OCI-M1 (cell line): Measurements from ENCODE around the gene OR2C1.

Experiments
- DNase-seq: peaks from one replicate; lab custom pipeline; 2025; lab: John Stamatoyannopoulos, UW

The OR2C1 gene

DNA sequence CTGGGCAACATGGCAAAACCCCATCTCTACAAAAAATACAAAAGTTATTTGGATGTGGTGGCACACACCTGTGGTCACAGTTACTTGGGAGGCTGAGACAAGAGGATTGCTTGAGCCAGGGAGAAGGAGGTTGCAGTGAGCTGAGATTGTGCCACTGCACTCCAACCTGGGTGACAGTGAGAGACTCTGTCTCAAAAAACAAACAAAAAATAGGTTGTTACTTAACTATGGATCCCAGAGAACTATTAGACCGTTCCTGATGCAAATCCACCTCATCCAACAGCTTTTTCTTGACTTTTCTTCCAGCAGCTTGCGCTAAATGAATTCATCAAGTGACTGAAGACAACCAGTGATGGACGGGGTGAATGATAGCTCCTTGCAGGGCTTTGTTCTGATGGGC lies at the start of gene OR2C1:
Gene OR2C1, plus strand, starts transcription at position 301 of the 400 bp plus-strand sequence. Its CDS starts 52 bp downstream, at position 353.
- DNase-seq, result no peak

DNA sequence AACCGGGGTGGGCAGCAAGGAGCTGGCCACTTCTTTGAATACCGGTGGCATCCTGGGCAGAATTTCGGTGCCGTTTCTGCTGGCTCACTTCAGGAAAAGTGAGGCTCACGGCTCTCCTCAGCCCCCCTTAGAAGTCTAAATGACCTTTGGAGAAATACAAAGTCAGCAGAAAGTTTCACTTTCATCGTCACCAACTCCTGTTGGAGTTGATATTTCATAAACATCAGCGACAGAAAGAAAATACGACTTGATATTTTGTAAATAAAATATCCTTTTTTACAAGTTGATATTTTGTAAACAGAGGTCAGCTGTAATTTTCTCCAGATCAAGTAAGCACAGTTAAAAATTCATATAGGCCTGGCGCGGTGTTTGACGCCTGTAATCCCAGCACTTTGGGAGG lies 49.6 kb upstream of the OR2C1 start:
- DNase-seq, result no peak

DNA sequence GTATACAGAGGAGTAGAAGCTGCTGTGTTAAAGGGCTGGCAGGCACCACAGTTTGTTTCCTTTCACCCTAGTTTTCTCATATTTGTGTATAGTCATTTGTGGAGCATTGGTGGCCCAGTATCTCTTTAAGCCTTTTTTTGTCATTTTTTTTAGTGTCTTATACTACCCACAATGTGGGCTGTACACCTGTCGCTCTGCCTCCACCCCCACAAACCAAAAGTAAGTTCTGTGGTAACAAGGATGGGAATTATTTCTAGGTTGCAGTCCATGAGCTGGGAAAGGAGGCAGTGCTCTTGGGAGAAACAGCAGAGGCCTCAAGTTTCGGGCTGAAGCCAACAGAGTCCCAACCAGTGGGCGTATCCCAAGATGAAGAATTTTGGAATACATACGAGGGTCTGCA lies 44.2 kb upstream of the OR2C1 start:
- DNase-seq, result no peak

DNA sequence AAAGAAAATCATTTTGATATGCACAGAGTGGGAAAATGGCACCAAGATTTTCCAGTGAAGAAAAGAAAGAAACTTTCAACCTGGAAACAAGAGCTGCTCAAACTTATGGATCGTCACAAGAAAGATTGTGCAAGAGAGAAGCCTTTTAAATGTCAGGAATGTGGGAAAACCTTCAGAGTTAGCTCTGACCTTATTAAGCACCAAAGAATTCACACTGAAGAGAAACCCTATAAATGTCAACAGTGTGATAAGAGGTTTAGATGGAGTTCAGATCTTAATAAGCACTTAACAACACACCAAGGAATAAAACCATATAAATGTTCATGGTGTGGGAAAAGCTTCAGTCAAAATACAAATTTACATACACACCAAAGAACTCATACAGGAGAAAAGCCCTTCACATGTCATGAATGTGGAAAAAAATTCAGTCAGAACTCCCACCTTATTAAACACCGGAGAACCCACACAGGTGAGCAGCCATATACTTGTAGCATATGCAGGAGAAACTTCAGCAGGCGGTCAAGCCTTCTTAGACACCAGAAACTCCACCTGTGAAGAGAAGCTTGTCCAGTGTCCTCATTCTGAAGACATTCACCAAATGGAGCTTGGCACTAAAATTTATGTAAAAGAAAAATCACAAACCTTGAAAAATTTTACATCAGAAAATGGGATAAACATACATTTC lies 38.2 kb upstream of the OR2C1 start:
- DNase-seq, result peak; percentile 41

DNA sequence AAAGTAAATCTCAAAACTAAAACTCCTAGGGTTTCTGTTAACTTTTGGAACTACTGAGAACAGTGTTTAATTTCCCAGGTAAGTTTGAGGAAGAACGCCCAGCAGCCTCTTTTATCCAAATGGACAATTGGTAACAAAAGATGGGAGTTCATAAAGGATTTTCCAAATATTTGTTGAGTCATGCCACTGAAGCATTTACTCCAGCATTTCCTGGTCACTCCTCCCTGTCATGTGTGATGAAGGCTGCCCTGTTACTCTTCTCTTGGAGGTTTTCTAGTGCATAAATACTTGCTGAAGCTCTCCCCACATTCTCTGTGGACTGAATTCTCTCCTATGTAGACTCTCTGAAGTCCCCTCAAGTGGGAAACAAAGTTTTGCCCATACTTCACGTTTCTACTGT lies 33.9 kb upstream of the OR2C1 start:
- no peak for DNase-seq

DNA sequence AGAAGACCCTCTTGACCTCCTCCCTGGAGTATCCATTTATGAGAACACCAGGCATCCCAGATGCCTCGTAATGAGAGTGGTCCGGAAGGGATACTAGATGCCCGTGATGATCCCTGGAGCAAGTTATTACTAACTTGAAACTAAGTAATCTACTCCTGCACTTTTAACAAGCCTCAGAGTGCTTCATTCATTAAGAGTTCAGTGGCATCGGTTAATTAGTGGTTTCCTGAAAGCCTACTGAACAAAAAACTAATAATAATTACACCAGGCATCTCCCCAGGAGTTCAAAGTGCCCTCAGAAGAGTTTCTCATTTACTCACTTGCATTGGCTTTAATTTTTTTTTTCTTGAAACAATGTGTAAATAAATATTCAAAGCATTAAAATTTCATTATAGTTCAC lies 28.2 kb upstream of the OR2C1 start:
- DNase-seq, result no peak

DNA sequence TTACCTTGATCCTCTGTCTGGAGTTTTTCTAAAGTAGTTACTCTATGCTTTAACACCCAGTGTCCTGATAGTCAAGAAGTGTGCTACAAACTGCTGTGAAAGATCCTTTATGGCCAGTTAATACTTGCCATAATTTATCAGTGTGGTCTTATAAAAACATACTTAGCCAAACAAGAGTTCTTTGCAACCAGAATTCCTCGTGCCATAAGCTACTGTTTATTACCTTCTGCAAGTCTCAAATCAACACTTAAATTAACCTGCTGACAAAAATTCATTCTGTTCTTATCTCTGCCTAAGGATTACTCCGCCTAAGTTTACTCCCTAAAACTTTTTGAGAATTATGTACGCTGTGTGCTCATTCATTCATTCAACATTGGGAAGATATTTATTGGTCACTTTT lies 27.6 kb upstream of the OR2C1 start:
- DNase-seq, result no peak

DNA sequence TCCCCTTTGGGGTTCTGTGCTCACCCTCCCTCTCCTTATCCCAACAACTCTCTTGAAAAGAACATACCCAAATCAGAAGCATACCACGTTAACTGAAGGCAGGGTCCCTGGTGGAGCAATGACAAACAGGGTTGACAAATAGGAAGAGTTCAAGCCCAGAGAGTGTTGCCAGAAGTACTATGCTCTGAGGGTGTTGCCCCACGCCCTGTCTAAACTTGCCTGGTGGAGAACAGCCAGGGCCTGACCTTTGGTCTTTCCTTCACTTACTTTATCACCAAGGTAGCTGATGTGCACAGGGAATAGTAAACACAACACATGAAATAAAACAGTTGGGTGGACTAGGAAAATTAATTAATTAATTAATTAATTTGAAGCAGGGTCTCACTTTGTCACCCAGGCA lies 27.0 kb upstream of the OR2C1 start:
- DNase-seq, result no peak

DNA sequence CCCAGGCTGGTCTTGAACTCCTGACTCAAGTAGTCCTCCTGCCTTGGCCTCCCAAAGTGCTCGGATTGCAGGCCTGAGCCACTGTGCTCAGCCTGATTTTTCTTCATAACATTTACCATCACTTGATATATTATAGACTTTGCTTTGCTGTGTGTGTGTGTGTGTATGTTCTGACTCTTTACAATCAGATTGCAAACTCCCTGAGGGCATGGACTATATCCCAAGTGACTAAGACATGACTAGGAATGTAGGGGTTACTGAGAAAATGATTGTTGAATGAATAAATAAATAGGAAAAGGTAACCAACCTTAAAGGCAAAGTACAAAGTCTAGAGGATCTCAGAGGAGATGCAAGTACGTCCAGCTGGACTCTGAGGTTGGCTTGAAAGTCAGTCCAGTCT lies 9.6 kb upstream of the OR2C1 start:
- no peak for DNase-seq

DNA sequence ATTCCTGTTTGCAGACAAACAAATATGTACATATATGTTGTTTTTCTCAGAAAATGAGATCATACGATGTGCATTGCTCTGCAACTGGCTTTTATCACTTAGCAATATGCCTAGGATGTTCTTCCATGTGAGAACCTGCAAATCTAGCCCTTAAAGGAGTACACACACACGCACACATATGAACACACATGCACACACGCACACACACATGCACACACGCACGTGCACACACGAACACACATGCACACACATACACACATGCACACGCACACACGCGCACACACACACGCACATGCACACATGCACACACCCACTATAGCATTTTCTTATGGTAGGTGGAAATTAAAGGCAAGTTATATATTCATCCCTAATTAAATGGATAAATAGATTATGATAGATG lies 8.1 kb upstream of the OR2C1 start:
- no peak for DNase-seq

DNA sequence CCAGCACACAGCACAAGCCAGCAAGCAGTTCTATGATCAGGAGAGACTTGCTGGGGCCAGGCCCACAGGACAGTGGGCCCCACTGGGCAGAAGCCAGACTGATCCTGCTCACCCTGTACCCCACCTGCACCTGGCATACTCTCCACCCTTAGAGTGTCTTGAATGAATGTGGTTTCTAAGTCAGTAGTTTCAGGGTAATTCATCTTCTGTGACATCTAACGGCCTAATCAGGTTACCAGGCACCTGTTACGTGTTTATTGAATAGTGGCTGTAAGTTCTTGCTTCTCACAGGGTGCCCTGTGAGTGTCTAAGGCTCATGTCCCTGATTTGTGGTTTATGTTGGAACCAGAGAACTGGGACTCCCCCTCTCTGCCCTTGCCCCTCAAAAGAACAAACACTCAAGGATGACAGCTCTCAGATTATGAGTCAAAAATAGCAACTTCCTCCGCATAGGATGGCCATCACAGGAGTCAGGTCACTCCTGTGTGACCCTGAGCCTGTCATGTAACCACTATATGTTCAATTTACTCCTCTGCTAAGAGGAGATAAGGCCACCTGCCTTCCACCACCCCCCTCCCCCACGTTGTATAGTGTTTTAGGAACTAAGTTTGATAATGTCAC lies 7.0 kb upstream of the OR2C1 start:
- peak; percentile 83 for DNase-seq

DNA sequence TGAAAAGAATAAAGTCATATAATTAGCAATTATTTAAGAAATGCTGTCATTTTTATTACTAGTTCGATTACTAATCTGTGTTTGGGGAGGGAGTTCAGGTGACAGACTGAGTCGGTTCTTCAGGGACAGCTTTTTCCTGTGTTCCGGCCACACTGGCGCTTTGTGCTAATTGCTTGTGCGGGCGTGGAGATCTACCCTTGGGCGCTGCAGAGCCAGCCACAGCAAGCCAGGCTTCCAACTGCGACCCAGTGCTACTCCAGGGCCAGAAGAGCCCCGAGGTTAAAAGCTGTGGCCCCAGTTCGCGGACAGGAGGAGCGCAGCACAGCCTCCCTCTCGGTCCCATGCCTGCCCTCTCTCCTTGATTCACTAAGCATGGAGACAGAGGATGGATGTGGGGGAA lies 6.5 kb upstream of the OR2C1 start:
- no peak for DNase-seq

DNA sequence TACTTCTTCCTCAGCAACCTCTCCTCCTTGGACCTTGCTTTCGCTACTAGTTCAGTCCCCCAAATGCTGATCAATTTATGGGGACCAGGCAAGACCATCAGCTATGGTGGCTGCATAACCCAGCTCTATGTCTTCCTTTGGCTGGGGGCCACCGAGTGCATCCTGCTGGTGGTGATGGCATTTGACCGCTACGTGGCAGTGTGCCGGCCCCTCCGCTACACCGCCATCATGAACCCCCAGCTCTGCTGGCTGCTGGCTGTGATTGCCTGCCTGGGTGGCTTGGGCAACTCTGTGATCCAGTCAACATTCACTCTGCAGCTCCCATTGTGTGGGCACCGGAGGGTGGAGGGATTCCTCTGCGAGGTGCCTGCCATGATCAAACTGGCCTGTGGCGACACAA lies 429 bp downstream of the OR2C1 start:
- DNase-seq, result no peak

DNA sequence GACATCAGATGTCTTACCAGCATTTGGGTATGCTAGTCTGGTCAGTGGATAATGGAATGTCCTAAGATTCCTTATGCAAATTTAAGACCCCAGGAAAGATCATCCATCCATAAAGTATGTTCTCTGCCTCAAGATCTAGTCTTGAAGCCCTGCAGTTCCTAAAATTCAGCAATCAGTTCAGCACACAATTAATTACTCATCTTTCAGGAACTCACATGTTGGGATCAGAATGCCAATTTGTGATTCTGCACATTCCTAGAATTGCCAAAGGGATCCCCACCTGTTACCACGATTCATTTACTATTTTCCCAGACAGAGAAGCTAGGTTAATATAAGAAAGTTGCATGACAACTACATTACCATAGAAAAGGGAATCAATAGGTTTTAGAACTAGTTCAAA lies 3.2 kb downstream of the OR2C1 start:
- no peak for DNase-seq

DNA sequence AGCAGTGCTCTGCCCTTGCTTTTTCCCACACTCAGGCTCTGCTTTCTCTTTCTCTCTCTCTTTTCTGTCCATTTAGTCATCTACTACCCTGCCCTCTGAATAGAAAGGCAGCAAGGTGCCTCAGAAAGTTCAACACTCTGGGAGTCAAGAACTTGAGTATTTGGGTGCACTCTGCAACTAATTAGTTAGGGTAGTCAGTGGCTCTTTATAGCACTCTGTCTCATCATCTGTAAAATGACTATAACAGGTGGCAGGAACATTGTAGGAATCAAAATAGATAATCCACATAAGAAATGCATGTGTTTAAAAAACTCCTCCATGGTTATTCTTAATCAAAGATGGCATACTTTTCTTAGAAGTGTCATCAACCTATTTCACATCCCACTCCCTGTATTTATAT lies 7.2 kb downstream of the OR2C1 start:
- DNase-seq, result no peak

DNA sequence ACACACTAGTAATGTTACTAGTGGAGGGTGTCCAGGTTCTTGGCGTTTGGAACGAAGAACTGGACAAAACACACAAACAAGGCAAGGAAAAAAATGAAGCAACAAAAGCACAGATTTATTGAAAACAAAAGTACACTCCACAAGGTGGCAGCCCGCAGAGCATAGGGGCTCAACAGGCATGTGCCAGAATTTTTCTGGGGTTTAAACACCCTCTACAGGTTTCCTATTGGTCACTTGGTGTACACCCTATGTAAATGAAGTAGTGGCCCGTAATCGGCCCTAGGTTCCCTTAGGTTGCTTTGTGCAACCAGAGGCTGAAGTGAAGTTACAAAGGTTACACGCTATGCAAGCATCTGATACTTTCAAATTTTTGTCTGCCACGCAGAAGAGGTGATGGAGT lies 8.1 kb downstream of the OR2C1 start:
- DNase-seq, result peak; percentile 88

DNA sequence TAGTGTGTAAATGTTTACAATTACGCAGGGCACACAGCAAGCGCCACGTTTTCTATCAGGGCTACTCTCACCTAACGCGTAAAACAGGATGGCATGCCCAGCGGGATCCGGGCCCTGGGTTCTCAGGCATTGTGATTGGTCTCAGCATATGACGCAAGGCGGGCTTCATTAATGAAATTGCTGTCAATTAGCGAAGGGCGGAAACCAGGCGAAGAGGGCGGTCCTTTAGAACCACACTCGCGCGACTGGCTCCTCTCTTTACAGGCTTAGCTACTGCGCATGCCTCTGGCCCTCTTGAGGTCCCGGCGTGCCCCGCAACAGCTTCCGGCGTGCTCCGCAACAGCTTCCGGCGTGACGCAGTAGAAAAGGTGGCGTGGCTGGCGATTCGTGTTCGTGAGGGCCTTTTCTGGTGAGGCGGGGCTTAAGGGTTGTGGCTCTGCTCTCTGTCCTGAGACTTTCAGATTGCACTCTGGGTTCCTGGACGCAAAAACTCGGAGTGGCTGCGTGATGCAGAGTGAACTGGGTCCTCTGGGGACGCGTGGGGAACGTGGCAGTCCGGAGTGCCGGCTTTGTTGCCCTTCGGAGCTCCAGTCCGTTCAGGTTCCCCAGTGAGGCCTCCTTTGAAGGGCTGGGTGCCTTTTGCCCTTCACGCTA lies 9.2 kb downstream of the OR2C1 start:
- peak; percentile 98 for DNase-seq

DNA sequence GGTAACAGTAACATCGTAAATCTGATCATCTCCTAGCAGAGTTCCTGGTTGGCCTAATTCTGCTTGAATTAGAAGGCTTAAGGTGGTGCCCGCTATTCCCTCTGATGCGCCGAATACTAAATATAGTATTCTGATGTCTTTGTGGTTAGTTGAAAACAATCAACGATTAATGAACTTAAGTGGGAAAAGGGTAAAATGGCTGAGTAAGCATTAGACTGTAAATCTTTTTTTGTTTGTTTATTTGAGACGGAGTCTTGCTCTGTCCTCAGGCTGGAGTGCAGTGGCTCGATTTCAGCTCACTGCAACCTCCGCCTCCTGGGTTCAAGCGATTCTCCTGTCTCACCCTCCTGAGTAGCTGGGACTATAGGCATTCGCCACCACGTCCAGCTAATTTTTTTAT lies 13.4 kb downstream of the OR2C1 start:
- DNase-seq, result no peak

DNA sequence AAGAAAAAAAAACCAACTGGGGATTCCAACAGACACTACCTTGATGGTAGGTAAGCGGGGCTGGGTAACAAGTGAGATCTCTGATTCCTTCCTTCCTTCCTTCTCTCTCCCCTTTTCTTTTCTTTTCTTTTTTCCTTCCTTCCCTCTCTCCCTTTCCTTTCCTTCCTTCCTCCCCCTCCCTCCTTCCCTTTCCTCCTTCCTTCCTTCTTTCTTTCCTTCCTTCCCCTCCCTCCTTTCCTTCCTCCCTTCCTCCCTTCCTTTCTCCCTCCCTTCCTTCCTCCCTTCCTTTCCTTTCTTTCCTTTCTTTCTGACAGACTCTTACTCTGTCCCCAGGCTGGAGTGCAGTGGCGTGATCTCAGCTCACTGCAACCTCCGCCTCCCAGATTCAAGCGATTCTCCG lies 20.0 kb downstream of the OR2C1 start:
- no peak for DNase-seq

DNA sequence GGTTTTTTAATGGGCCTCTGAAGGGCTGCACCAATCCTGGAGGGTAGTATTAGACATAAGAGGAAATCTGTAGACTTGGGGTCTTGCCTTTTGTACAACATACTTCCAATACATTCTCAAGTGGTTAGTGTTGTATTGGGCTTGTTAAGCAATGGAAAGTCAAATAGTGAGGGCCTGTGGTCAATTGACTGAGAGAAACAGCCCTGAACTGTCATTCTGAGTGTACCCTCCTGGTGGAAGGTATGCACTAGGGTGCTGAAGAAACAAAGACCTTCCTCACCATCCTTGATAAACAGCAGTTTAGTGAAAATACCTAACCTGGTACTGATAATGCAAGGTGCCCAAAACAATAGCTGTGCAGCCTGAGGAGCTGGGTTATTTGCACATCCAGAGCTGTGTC lies 22.2 kb downstream of the OR2C1 start:
- no peak for DNase-seq

DNA sequence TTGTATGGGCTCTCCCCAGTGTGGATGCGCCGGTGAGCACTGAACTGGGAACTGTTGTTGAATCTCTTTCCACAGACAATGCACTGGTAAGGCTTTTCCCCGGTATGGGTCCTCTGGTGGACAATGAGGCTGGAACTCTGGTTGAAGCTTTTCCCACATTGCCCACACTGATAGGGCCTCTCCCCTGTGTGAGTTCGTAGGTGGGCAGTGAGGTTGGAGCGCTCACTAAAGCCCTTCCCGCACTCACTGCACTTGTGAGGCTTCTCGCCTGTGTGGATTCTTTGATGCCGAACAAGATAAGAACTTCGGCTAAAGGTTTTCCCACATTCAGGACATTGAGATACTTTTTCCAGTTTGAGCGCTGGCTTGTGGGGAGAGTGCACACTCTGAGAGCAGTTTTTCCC lies 27.4 kb downstream of the OR2C1 start:
- no peak for DNase-seq

DNA sequence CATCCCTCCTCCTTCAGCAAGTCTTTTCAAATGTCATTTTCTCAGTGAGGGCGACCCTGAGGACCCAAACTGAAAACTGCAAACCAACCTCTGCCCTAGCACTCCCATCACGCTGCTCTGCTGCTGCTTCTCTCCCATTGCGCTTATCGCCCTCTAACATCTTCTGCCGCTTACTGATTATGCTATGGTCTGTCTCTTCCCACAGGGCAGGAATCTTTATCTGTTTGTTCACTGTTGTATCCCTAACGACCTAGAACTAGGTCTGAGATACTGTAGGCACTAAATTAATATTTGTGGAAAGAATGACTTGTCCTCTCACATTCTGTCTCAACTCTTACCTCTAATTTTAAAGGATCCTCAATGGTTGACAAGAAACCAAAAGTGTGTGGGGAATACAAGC lies 32.6 kb downstream of the OR2C1 start:
- DNase-seq, result peak; percentile 93

DNA sequence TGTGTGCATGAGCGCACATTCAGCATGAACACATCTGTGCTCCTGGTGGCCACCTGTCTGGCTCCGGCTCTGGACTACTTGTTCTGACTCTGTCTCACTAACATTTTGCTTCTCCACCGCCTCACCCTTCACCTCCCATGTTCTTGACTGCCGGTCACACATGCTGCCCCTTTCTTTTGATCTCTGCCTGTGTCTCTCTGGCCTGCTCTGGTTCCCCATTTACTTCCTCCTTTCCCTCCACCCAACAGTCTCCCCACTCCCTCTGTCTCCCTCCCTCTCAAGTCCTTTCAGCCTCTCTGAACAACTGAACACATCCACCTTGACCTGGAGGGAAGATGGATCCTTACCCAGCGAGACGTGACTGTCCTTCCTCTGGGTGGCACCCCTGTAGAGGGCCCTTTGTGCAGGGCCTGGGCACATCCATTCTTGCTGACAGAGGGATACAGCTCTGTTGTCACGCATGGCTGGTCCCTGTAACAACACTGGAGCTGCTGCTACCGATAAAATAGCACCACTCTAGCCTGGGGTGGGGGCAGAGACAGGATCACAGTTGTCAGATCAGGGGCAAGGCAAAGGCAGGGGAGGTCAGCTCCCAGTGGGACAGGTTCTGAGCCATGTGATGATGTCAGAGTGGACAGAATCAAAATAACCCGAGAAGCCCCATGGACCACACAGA lies 34.1 kb downstream of the OR2C1 start:
- peak; percentile 74 for DNase-seq
